Suppressor macrophage treated with lipopolysaccharide for 1 hour (primary cell): ENCODE measurements around the gene SPTLC3.

Source experiments
- DNase-seq, 3 donors: peaks; one replicate each; pipeline ENCODE4 v3.0.0-alpha.2; 2020 to 2022

The SPTLC3 gene

GRCh38 chr20:13142143-13142542 is 133.4 kb downstream of the SPTLC3 start:
- DNase-seq: no peak

DNA sequence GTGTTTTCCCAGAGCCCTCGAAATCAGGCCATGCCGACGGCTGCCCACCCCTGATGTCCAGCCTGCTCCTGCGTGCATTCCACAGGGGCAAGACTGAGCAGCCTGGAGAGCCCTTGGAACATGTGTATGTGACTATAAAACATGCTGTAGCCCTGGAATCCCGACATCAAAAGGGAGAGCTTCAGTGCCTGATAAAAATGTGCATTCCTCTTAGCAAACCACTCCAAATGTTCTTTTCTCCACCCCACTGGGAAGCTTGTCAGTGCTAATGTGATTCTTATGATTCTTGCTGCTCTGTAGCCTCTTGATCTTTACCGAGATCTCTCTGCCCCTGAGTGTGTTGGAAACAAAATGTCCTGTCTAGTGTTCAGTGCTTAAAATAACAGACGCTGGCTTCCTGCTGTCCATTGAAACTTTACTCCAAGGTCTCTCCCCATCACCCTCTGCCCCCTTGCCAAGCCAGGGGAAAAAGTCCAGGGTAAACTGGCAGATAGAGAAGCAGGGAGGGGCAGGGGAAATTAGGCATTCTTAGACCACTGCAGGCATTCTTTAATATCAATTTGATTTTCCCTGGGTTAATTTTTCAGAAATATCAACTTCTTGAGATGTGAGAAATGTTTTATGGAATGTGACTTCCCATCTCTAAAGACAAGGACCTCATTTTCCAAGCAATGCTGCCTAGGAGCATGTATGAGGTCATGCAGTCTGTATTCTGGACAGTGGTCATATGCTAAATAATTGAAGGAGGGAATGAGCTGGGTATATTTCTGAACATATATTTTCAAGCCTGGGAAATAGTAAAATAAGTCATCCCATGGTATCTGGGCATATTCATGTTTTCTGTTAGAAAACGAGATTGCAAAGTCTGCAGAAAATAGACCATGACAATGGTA is 138.5 kb downstream of the SPTLC3 start:
- no peak for DNase-seq

- DNase-seq: no peak
These were observed 139.2 kb downstream of the SPTLC3 start for GRCh38 chr20:13147971-13148370.

GRCh38 chr20:13148402-13148801 is 139.6 kb downstream of the SPTLC3 start:
- DNase-seq: no peak

DNA sequence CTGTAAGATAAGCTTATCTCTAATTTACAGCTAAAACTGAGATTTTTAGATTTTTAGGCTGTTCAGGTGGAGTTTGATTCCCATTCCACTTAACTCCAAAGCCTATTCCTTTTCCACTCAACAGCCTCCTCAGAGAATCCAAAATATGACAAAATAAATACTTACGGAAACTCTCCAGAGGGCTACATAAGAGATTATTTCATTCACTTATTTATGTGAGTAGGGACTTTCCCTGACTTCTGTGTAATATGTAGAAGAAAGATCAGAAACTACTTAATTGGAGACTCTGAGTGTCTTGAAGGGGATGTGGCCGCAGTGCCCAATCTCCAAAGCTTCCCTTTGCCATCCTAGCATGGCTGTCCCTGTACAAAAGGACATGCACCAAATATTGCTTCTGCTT is 140.2 kb downstream of the SPTLC3 start:
- no peak for DNase-seq

DNA sequence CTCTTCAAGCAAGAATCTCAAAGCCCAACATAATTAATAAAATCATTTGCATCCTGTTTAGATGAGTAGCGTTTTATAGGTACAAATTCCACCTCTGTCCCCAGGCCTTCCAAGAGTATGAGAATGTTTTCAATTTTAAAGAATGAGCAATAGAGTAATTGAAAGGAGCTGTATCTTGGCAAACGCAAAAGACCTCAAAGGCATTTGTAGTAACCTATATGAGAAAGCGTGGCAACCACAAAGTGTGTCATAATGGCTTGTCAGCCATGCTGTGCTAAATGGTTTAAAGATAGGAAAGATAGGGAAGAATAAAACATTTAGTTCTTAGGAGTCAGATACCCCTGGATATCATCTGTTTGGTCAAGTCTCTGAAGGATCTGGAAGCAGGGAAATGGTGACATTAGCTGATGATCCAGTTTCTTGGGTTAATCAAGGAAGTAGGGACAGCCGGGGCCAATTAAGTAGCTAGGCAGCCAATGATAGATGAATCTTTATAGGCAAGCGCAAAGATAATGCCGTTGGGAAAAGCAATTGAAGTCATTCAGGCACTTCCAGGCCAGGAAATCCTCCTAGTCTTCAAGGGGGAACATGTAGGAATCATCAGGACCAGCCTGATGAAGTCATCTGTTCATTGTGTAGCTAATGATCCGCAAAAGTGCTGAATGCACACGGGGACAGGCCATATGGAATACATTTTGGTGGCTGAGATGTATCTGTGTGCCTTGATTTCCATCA is 140.8 kb downstream of the SPTLC3 start:
- DNase-seq: no peak

DNA sequence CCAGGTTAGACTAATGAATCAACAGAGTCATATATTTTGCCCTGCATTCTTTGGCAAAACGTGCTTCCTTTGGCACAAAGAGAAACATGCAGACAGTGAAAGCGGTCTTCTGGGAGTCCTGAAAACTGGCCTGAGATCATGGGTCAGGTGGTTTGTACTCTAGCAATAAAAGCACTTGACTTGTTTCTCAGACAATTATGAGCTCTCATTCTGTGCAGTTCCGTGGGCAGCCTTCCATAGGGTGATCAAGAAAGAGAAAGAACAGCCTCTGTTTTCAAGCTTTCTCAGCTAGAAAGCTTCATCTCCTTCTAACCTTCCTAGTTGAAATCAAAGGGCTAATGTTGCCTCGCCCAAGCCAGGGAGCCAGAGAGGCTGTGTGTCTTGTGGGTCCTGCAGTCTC is 149.6 kb downstream of the SPTLC3 start:
- DNase-seq: no peak

DNA sequence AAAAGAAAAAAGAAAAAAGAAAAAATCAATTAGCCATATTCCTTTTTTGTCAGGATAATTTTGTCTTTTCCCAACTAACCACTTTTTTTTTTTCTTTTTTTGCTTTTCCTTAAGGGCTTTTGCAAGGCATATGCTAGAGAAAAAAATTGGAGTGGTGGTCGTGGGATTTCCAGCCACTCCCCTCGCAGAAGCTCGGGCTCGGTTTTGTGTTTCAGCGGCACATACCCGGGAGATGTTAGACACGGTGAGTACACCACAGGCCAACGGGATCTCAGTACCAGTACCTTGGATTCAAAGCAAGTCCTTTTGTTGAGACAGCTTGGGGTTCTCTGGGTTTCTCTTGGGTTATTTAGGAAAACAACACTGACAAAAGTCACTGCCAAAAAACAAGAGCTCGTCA is 151.1 kb downstream of the SPTLC3 start:
- DNase-seq: no peak

DNA sequence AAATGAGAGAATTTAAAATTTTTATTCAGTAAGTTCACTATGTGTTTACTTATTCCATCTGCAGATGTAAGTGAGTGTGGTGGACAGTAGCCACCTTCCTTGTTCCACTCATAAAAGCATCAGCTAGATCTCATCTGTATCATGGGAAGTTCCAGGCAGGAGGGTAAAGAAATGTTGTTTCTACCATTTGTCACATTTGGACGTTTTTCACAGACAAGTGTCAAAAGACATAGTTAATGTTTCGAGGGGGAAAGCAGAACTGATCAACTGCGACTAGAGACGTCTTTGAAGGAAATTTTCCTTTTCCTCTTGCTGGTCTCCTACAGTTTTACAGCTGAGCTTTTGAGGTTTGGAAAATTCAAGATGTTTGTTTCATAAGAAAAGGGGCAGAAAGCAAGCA is 156.4 kb downstream of the SPTLC3 start:
- no peak for DNase-seq

DNA sequence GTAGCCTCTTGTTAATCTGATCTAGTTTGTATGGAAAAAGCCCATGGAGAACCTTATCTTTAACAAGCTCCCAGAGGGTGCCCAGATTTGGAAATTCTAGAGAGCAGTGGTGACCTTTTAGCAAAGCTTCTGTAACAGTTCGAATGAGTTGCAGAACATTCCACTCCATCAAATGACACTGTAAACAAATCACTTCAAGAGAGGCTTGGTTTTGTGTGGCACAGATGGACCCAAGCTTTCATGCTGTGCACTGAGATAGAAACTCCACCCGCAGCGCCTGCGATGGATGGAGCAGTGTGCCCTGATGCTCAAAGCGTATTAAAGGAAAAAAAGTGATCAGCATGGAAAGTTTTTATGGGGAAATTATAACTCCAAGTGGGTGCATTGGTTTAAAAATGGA is 157.2 kb downstream of the SPTLC3 start:
- no peak for DNase-seq

DNA sequence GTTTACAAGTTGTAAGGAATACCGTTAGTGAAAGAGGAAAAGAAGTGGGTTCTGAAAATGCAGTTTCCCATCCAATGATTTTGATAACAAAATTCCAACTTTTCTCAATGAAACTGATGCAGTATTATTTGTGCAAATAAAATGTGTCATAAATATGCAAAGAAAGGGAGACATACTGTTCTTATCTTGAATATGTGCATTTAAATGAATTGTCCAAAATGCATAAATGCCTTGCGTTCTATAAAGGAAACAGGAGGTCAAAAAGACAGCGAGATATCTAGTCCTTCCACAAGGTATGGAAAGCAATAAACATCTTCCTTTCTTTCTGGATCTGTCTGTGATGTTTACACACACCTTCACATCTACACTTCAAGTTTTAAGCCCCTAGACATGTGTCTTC is 157.7 kb downstream of the SPTLC3 start:
- DNase-seq: no peak

DNA sequence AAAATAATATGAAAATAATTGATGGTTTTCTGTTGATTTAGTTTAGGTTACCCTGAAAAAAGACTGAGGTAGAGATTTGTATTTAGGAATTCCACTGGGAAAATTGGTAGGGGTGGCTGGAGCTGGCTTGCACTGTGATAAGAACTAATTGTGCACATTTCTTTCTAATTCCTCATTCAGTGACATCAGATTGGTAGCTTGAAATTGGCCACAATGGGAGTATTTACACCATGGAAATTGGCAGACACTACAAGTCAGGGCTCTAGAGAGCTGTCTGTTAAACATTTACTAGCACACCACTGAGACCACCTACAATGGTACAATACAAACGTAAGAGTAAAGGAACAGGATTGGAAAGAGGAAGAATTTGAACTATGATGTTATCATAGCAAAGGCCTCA is 160.3 kb downstream of the SPTLC3 start:
- no peak for DNase-seq

- no peak for DNase-seq
These were observed 162.0 kb downstream of the SPTLC3 start for GRCh38 chr20:13170771-13171170.

- no peak for DNase-seq
These were observed 164.4 kb downstream of the SPTLC3 start for GRCh38 chr20:13173201-13173600.

- DNase-seq: no peak
These were observed 165.6 kb downstream of the SPTLC3 start for GRCh38 chr20:13174402-13174801.

DNA sequence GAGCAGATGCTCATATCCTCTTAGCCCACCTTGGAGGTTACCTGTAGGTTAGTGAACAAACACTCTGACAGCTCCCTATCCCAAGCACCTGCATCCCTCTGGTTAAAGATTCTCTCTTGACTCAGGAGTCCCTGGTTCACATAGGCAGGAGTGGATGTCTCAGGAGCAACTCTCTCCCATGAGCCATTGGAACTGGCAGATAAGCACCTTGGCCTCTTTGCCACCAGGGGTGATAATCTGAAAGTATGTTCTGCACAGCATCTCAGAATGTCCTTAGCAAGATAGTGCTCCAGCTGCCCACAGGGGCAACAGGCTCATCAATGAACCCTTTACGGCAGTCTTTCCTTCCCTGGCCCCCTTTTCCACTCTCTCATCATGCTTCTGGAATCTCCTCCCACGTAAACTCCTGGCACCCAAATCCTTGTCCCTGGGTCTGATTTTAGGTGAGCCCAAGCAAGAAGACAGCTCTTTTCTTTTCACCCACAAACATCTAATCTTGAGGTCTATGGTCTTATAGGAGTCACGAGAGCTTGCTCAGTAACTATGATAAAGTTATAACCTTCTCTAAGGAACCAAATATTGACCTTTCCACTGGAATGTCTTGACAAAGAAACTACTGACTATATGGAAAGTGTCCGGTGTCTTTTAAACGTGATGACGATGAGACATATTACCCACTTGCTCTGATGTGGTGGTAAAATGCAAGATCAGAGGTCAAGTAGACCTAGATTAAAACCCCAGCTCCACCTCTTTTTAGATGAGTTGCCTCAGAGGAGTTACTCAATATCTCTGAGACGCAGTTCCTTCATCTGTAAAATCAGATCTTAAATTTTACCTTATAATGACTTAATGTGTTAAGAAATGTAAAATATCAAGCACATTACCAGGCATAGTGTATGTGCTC is 172.5 kb downstream of the SPTLC3 start:
- DNase-seq: no peak

GRCh38 chr20:13183005-13183404 is 174.2 kb downstream of the SPTLC3 start:
- DNase-seq: no peak

GRCh38 chr20:13186043-13186774 is 177.4 kb downstream of the SPTLC3 start:
- DNase-seq: no peak

DNA sequence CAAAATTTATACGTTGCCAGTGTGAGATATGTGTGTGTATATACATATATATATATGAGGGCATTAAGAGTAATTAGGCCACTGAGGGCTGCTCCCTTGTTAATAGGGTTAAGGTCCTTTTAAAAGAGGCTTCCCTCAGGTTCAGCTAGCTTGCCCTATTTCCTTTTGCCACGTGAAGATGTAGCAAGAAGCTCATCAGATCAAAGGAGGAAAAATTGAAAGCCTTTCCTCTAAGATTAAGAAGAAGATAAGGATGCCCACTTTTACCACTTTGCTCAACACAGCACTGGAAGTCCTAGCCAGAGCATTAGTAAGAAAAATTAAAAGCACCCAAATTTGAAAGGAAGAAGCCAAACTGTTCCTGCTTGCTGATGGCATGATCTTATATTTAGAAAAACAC is 179.1 kb downstream of the SPTLC3 start:
- DNase-seq: no peak

DNA sequence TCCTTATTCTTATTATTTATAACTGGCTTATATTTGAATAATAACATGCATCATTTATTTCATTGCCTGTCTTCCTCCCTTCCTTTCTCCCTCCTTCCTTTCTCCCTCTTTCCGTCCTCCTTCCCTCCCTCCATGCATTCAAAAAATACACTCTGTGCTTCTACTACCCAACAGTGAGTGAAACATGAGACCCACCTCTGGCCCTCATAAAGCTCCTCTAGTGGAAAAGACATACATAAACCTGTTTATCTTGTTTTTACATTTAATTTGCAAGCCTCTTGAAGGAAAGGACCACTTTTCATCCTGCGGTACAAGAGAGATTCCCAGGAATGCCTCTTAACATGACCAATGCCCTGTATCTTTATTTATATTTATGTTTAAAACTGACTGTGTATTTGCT is 190.5 kb downstream of the SPTLC3 start:
- DNase-seq: no peak

DNA sequence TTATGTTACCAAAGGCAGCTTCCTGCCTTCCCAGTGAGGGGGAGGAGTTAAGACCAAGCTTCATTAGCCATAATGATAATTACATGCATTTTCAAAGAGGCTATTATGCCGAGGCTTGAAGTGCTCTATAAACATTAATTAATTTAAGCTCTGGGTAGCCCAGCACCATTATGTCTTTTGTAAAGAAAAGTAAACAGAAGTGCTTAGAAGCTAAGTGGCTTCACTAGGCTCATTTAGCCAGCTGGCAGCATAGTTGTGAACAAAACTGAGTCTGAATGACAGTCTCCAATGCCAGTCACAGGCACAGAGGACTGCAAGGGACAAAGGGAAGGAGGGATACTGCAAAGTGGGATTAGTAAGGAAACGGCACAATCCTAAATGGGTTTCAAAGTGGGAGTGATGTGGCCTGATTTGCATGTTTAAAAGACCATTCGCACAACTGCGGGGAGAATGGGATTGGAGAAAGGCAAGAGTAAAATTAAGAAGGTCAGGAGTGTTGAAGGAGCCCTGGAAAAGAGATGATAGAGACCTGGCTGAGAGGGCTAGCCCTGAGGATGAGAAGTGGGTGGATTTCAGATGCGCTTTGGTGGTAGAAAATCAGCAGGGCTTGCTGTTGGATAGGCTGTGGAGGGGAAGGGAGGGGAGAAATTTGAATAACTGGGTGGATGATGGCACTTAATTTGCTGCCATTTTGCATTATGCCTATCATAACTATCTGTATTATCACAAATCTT is 192.2 kb downstream of the SPTLC3 start:
- DNase-seq: no peak

DNA sequence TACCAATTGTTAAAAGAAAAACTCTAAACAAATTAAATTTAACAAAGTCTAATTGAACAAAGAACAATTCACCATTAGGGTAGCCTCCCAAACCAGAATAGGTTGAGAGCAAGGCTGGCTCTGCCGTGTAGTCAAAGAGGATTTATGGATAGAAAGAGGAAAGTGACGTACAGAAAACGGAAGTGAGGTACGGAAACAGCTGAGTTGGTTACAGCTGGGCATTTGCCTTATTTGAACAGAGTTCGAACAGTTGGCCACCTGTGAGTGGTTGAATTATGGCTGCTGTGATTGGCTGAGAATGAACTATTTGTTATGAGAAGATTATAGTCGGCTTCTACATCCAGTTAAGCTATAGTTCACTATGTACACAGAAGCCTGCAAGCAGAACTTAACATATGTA is 193.8 kb downstream of the SPTLC3 start:
- DNase-seq: peak; percentile 52 to 76 (median 66)
